Spleen (tissue), 11 donors: ENCODE measurements around the gene RBM47. TPM values are rescaled to one million over a fixed set of nuclear protein-coding genes. Genes with fewer than 3 reads are reported as not detected.

Experiments used
- DNase-seq: peaks from one replicate; pipeline ENCODE4 v3.0.0-alpha.2; 2020
- H3K27ac ChIP-seq, 8 donors: fragments of 200-600 bp; sonication (generic) in 7 of 8; 1 replicate in 4 of 8; 2 replicates in 4 of 8; pipeline versions ENCODE4 v1.5.0 to v1.8.0; 2016 to 2021; ENCODE audit warnings: inconsistent platforms in 4 of 8, mild to moderate bottlenecking in 4 of 8, moderate library complexity in 1 of 8
- H3K27me3 ChIP-seq, 7 donors: fragments of 200-600 bp; sonication (generic) in 6 of 7; replicated peaks in 1 of 7; 1 replicate in 4 of 7; 2 replicates in 3 of 7; pipeline versions ENCODE4 v1.5.0 to v1.8.0; 2016 to 2021; ENCODE audit warnings: inconsistent platforms in 3 of 7, mild to moderate bottlenecking in 1 of 7
- H3K36me3 ChIP-seq, 6 donors: fragments of 200-600 bp; sonication (generic) in 5 of 6; 1 replicate in 4 of 6; 2 replicates in 2 of 6; pipeline versions ENCODE4 v1.5.0 to v1.8.0; 2016 to 2021; ENCODE audit warnings: inconsistent platforms in 2 of 6
- H3K4me1 ChIP-seq, 6 donors: fragments of 200-600 bp; sonication (generic) in 5 of 6; 1 replicate in 3 of 6; 2 replicates in 3 of 6; pipeline versions ENCODE4 v1.5.0 to v1.8.0; 2016 to 2021; ENCODE audit warnings: inconsistent platforms in 3 of 6
- H3K4me3 ChIP-seq, 8 donors: fragments of 200-600 bp; sonication (generic) in 7 of 8; 1 replicate in 4 of 8; 2 replicates in 4 of 8; pipeline versions ENCODE4 v1.5.0 to v1.8.0; 2016 to 2021; ENCODE audit warnings: inconsistent platforms in 4 of 8, mild to moderate bottlenecking in 4 of 8, moderate library complexity in 2 of 8
- H3K9me3 ChIP-seq, 8 donors: fragments of 200-600 bp; sonication (generic) in 7 of 8; 1 replicate in 4 of 8; 2 replicates in 4 of 8; pipeline versions ENCODE4 v1.5.0 to v1.8.0; 2016 to 2021; ENCODE audit warnings: inconsistent platforms in 4 of 8
- CTCF ChIP-seq, 11 experiments: fragments of 200-600 bp in 7 of 11; fragments of 450-650 bp in 4 of 11; sonication (generic) in 4 of 11; IDR thresholded peaks in 8 of 11; conservative IDR thresholded peaks in 3 of 11; 1 replicate in 7 of 11; 2 replicates in 4 of 11; pipeline versions ENCODE4 v1.4.0 to v1.8.0; 2016 to 2021; ENCODE audit warnings: antibody characterized with exemption in 11 of 11, inconsistent platforms in 4 of 11, mild to moderate bottlenecking in 1 of 11
- POLR2A ChIP-seq, 3 donors: fragments of 450-650 bp; IDR thresholded peaks; one replicate each; pipeline ENCODE4 v1.5.1; 2017; ENCODE audit warnings: antibody characterized with exemption in 3 of 3, mild to moderate bottlenecking in 1 of 3
- POLR2AphosphoS5 ChIP-seq, 3 donors: sonication (generic); formaldehyde crosslinking; IDR thresholded peaks; one replicate each; pipeline ENCODE4 v1.5.1; 2017; ENCODE audit warnings: antibody characterized with exemption in 3 of 3
- WGBS, 5 donors: extraction: QIAGEN DNeasy Blood & Tissue Kit in 3 of 5; methylation state at CpG; one replicate each; pipeline versions ENCODE4 v1.1.5 to v1.1.7; 2013 to 2018; 5-methylcytosine and 5-hydroxymethylcytosine counted together
- intact Hi-C: fragments of 100-400 bp; cut with DNase I; formaldehyde crosslinking; loops from one replicate; pipeline ENCODE4 v1.15.0; 2023; ENCODE audit warnings: low total_unique reads
- polyA plus RNA-seq, 3 donors: library from polyadenylated mRNA; stranded (reverse); fragments of 200-250 nt; gene quantifications; one replicate each; pipeline ENCODE4 v1.2.1, GENCODE V29; 2013
- total RNA-seq, 7 donors: library from RNA; depleted of rRNA in 3 of 7; stranded (reverse); fragments of >200 nt in 3 of 7; fragmentation: NEBNext Ultra II Directional in 4 of 7; extraction: Animal tissue kit (Norgen Biotek cat#: 25700) in 4 of 7; gene quantifications; one replicate each; pipeline versions ENCODE4 v1.1.0 to v1.2.1, GENCODE V29; 2016 to 2021
- donor health status: healthy with polysubstance abuse.
- donor health status: DM: no; HTN: no; CAD: no; lungs with moderate emphysema.
- donor health status: DM: no; HTN: no; CAD: no.
- donor health status: Bipolar disorder and iron deficiency.
- donor health status: healthy.
- donor health status: DM: no; HTN: no; CAD: no.
- donor health status: DM: yes; HTN: yes; CAD: no.

RBM47 gene
- total and polyA plus RNA-seq, 10 donors = 6.0 to 164 (median 77.9) TPM

GRCh38 chr4:40511036-40511614 lies 118.5 kb downstream of the RBM47 start:
- no peak for DNase-seq
- Histone ChIP-seq H3K27ac (no peak overlapping the region), H3K27me3 (no peaks in the 10 kb centered on the region), H3K36me3 (peaks cover 0 to 11% (median 0%) of the 10 kb centered on the region in 6 donors), H3K4me3 (no peak overlapping the region), H3K9me3 (no peaks in the 10 kb centered on the region), H3K4me1 (peaks cover under 1 to 33% (median 19%) of the 10 kb centered on the region in 6 donors)
- 91 to 94% (median 93%) methylated on average over 9 of the region's 9 CpGs for WGBS, 5 donors
- intact Hi-C loops = no loop called here
- no peak for TF ChIP-seq POLR2A (IDR thresholded peaks at IDR 0.05)
- TF ChIP-seq CTCF (IDR thresholded peaks at IDR 0.05 in 8 of 11, conservative IDR thresholded peaks at IDR 0.05 in 3 of 11) = no peak
- no peak for TF ChIP-seq POLR2AphosphoS5 (IDR thresholded peaks at IDR 0.05)

- H3K4me3 ChIP-seq = no peak overlapping the region
- peaks cover 0 to 19% (median 10%) of the 10 kb centered on the region in 6 donors for H3K4me1 ChIP-seq
- peaks cover 0 to 15% (median 0%) of the 10 kb centered on the region in 6 donors for H3K36me3 ChIP-seq
- H3K27ac ChIP-seq = no peak overlapping the region
- intact Hi-C loops = no loop called here
- no peaks in the 10 kb centered on the region for H3K9me3 ChIP-seq
- no peak for DNase-seq
- WGBS, 5 donors = 88 to 94% (median 91%) methylated on average over 11 of the region's 11 CpGs
- H3K27me3 ChIP-seq = no peaks in the 10 kb centered on the region
- TF ChIP-seq CTCF (IDR thresholded peaks at IDR 0.05 in 8 of 11, conservative IDR thresholded peaks at IDR 0.05 in 3 of 11) (no peak), POLR2AphosphoS5 (IDR thresholded peaks at IDR 0.05) (no peak), POLR2A (IDR thresholded peaks at IDR 0.05) (no peak)
Measured at GRCh38 chr4:40507977-40508376, 121.7 kb downstream of the RBM47 start.

- peaks cover 0 to 15% (median 0%) of the 10 kb centered on the region in 6 donors for H3K36me3 ChIP-seq
- H3K4me1 ChIP-seq = peaks cover 0 to 25% (median 13%) of the 10 kb centered on the region in 6 donors
- DNase-seq = no peak
- 95 to 99% (median 97%) methylated on average over 3 of the region's 3 CpGs for WGBS, 5 donors
- TF ChIP-seq CTCF (IDR thresholded peaks at IDR 0.05 in 8 of 11, conservative IDR thresholded peaks at IDR 0.05 in 3 of 11) (no peak), POLR2AphosphoS5 (IDR thresholded peaks at IDR 0.05) (no peak), POLR2A (IDR thresholded peaks at IDR 0.05) (no peak)
- no peaks in the 10 kb centered on the region for H3K9me3 ChIP-seq
- no peak overlapping the region for H3K4me3 ChIP-seq
- intact Hi-C loops = no loop called here
- no peaks in the 10 kb centered on the region for H3K27me3 ChIP-seq
- H3K27ac ChIP-seq = no peak overlapping the region
Measured at GRCh38 chr4:40506492-40506891, 123.2 kb downstream of the RBM47 start.

GRCh38 chr4:40506066-40506465 lies 123.6 kb downstream of the RBM47 start:
- intact Hi-C loops = no loop called here
- TF ChIP-seq POLR2AphosphoS5 (IDR thresholded peaks at IDR 0.05) (no peak), CTCF (IDR thresholded peaks at IDR 0.05 in 8 of 11, conservative IDR thresholded peaks at IDR 0.05 in 3 of 11) (no peak)
- 46 to 78% (median 52%) methylated on average over 3 of the region's 3 CpGs for WGBS, 5 donors
- Histone ChIP-seq H3K36me3 (peaks cover 0 to 15% (median 0%) of the 10 kb centered on the region in 6 donors), H3K4me1 (peaks cover 0 to 25% (median 13%) of the 10 kb centered on the region in 6 donors), H3K27me3 (no peaks in the 10 kb centered on the region), H3K27ac (no peak overlapping the region), H3K9me3 (no peaks in the 10 kb centered on the region), H3K4me3 (no peak overlapping the region)
- no peak for DNase-seq
